CD1c-positive myeloid dendritic cell (primary cell): ENCODE measurements around the gene GFRAL.

Experiments
- DNase-seq: peaks from one replicate; pipeline ENCODE4 v3.0.0-alpha.2; 2016; ENCODE audit errors: extremely low spot score

The GFRAL gene

GRCh38 chr6:55433446-55434130, 106.3 kb downstream of the GFRAL start:
- DNase-seq = no peak

GRCh38 chr6:55437141-55437540, 109.9 kb downstream of the GFRAL start:
- DNase-seq = no peak

- no peak for DNase-seq
Measured at GRCh38 chr6:55438203-55438602, 110.9 kb downstream of the GFRAL start.

- DNase-seq = no peak
Measured at GRCh38 chr6:55443238-55444134, 116.2 kb downstream of the GFRAL start.

- no peak for DNase-seq
Measured at GRCh38 chr6:55445648-55446204, 118.5 kb downstream of the GFRAL start.

GRCh38 chr6:55447891-55448290, 120.6 kb downstream of the GFRAL start:
- no peak for DNase-seq

GRCh38 chr6:55448451-55448850, 121.2 kb downstream of the GFRAL start:
- no peak for DNase-seq

GRCh38 chr6:55449225-55449624, 122.0 kb downstream of the GFRAL start:
- DNase-seq = no peak

GRCh38 chr6:55450005-55450404, 122.7 kb downstream of the GFRAL start:
- no peak for DNase-seq
